AG20443 (cell line): Measurements from ENCODE around the gene AFDN.
"Not testable (repeated sequence)": the region's sequence is repeated elsewhere in the genome, so short reads cannot be mapped to it uniquely, and the experiment has no call there.

Source experiments
- DNase-seq: peaks from one replicate; pipeline ENCODE4 v3.0.0; 2012; ENCODE audit warnings: low spot score, mixed read lengths

AFDN gene

GRCh38 chr6:167981916-167982462 lies 155.3 kb downstream of the AFDN start:
- no peak for DNase-seq

DNA sequence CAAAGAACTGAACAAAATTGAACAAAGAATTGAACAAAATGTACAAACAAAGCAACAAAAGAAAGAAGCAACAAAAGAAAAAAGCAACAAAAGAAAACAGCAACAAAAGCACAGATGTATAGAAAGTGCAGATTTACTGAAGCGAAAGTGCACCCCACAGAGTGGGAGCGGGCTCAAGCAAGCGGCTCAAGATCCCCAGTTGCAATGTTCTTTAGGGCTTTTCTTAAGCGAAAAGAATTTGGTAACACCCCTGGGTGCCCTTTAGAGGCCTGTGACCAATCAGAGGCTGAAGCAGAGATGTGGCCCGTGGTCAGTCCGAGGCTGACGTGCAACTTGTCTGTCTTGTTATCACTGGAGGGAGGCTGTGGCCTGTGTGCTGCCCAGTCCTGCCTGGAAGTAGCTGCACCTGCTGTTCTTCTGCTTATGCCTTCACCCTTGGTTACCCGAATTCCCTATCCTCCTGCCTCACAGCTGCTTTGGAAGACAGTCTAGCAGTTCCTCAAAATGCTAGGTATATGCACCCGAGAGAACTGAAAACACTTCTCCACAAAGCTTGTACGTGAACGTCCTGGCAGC lies 157.5 kb downstream of the AFDN start:
- no peak for DNase-seq

- no peak for DNase-seq
These were observed 158.3 kb downstream of the AFDN start for GRCh38 chr6:167984876-167985604.

- DNase-seq: no peak
These were observed 159.3 kb downstream of the AFDN start for GRCh38 chr6:167985911-167986595.

GRCh38 chr6:167987396-167988153 lies 160.9 kb downstream of the AFDN start:
- peak; percentile 28 for DNase-seq

DNA sequence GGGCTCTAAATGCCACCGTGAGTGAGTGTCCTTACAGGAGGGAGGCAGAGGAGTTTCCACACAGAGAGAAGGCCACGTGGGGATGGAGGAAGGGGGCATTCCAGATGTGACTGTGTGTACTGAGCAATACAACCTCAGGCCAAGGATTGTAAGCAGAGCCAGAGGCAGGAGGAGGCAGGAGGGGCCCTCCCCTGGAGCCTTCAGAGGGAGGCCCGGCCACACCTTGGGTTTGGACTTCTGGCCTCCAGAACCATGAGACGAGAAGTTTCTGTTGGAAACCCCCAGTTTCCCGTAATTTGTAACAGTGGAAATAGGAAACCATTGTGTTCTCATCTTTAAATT lies 161.4 kb downstream of the AFDN start:
- DNase-seq: peak; percentile 39

GRCh38 chr6:167988945-167989841 lies 162.5 kb downstream of the AFDN start:
- no peak for DNase-seq

- no peak for DNase-seq
These were observed 163.6 kb downstream of the AFDN start for GRCh38 chr6:167990016-167990945.

- no peak for DNase-seq
These were observed 166.5 kb downstream of the AFDN start for GRCh38 chr6:167993169-167993568.

DNA sequence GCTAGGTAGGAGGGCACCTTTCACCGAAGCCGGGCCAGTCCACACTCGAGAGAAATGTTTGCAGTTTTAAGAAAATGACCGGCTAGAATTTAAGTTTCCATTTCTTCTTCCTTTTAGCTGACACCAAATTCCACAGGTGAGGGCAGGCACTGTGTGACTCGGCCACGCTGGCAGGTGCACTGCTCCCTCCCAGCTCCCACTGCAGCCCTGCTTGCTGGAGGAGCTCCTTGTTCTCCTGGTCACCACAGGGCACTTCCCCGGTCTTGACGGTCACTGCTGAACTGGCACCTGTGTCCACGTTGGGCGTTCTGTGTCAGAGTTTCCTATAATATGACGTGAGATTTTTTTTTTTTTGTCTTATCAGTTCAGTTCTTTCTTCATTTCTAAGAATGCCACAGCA lies 167.1 kb downstream of the AFDN start:
- no peak for DNase-seq

- no peak for DNase-seq
These were observed 168.6 kb downstream of the AFDN start for GRCh38 chr6:167995302-167995701.

- DNase-seq: no peak
These were observed 169.0 kb downstream of the AFDN start for GRCh38 chr6:167995731-167996151.

DNA sequence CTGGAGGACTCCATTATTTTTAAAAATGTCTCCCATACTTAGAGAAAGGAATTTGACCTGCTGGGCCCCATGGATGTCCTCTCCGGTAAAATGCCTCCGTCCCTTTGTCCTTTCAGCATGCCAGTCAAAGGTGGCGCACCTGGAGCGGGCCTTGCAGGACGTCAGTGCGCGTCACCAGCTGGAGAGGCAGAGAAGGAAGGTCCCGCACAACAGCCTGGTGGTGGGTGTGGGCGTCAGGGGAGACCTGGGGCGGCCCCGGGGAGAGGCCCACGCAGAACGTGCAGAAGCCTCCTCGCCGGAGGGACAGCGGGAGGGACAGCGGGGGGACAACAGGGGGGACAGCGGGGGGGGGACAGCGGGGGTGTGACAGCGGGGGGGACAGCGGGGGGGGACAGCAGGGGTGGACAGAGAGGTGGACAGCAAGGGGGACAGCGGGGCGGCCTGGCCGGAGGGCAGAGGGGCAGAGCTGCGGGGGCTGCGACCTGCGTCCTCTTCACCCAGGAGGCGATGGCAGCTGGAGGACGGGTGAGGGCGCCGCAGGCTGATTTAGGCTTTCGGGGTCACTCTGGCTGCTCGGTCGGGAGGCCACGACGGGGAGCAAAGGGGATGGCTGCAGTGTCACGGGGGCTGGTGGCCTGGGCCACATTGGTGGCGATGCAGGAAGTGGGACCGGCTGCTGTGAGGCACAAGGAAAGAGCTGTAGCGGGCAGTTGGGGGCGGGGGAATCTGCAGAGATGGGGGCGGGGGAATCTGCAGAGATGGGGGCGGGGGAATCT lies 169.9 kb downstream of the AFDN start:
- DNase-seq: no peak

GRCh38 chr6:167997642-167998041 lies 170.9 kb downstream of the AFDN start, which contains the start of gene KIF25:
TSS of gene KIF25 (plus strand) at chr6:167997671. CDS start at chr6:168029586, 31,915 bp downstream.
- DNase-seq: no peak

DNA sequence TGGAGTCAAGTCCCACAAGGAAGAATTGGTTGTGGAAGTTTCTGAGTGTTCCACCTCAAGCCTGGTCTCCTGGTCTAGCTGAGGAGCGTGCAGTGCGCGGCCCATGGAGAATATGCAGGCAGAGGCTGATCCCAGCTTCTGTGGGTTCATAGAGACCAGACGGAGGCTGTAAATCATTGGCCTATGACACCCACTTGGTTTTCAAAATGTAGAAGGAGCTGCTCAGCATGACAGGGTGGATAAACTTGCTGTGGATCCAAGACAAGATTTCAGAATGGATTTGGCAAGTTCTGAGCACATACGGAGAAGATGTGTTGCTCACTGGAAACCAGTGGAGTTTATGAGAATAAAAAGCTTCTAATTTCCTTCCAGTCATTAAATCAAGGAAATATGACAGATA lies 171.5 kb downstream of the AFDN start:
- DNase-seq: no peak

GRCh38 chr6:168000198-168001028 lies 173.7 kb downstream of the AFDN start:
- DNase-seq: no peak

GRCh38 chr6:168001029-168001332 lies 174.3 kb downstream of the AFDN start:
- no peak for DNase-seq

GRCh38 chr6:168001514-168001913 lies 174.8 kb downstream of the AFDN start:
- DNase-seq: not testable (repeated sequence)

- DNase-seq: no peak
These were observed 176.1 kb downstream of the AFDN start for GRCh38 chr6:168002804-168003203.
